Activated CD4-positive, alpha-beta memory T cell treated with anti-CD3 and anti-CD28 coated beads, Interleukin-2, amount 10 ng/mL, durations not matched to agents 7 days and 5 days (primary cell): Measurements from ENCODE around the gene NKAIN2. TPM values are rescaled to one million over a fixed set of nuclear protein-coding genes. Genes with fewer than 3 reads are reported as not detected.

Experiments
- CTCF ChIA-PET: fragments of 350-600 bp; sonication (Branson Sonifier 250); formaldehyde crosslinking; loops from one replicate; lab custom pipeline; 2021; ENCODE audit warnings: antibody characterized with exemption, inconsistent platforms; lab: Charles Lee
- POLR2A ChIA-PET: fragments of 350-600 bp; sonication (Branson Sonifier 250); formaldehyde crosslinking; loops from one replicate; lab custom pipeline; 2021; ENCODE audit warnings: antibody characterized with exemption; lab: Charles Lee
- DNase-seq: peaks from one replicate; pipeline ENCODE4 v3.0.0-alpha.2; 2020
- H3K27ac Mint-ChIP-seq: one replicate; pipeline ENCODE4 v1.8.0; 2021; ENCODE audit warnings: mild to moderate bottlenecking, mixed read lengths
- H3K27me3 Mint-ChIP-seq: one replicate; pipeline ENCODE4 v1.8.0; 2021; ENCODE audit warnings: mixed read lengths
- H3K36me3 Mint-ChIP-seq: one replicate; pipeline ENCODE4 v1.8.0; 2021; ENCODE audit warnings: low read depth, mixed read lengths
- H3K4me1 Mint-ChIP-seq: one replicate; pipeline ENCODE4 v1.8.0; 2021; ENCODE audit warnings: mixed read lengths
- H3K4me3 Mint-ChIP-seq: one replicate; pipeline ENCODE4 v1.8.0; 2021; ENCODE audit warnings: mild to moderate bottlenecking, mixed read lengths
- H3K9me3 Mint-ChIP-seq: one replicate; pipeline ENCODE4 v1.8.0; 2021; ENCODE audit warnings: mixed read lengths
- total RNA-seq, 2 experiments: library from RNA; stranded (reverse); gene quantifications; one replicate each; pipeline ENCODE4 v1.2.3, GENCODE V29; 2021

NKAIN2 gene
- total RNA-seq, 2 experiments from 2014 or later, result not detected

DNA sequence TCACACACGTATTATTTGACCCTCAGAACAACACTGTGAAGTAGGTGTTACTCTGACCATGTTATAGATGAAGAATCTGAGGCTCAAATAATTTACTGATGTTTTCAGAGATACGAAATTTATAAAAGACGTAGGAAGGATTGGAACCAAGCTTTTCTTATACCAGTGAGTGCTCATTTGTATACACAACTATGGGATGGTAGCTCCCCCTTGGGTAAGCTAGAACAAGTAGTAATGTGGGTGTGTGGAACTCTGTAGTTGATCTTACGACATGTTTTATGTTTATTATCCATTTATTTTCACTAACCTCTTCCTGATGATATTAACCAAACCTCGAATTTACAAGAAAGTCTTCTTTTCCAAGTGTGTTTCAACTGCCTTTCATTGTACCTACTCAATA is 248.5 kb downstream of the NKAIN2 start:
- no peaks in the 10 kb centered on the region for H3K27me3 Mint-ChIP-seq
- DNase-seq, result no peak
- H3K9me3 Mint-ChIP-seq, result no peaks in the 10 kb centered on the region
- no peaks in the 10 kb centered on the region for H3K36me3 Mint-ChIP-seq
- H3K27ac Mint-ChIP-seq, result no peak overlapping the region
- no peaks in the 10 kb centered on the region for H3K4me1 Mint-ChIP-seq
- H3K4me3 Mint-ChIP-seq, result no peak overlapping the region
- ChIA-PET POLR2A (no interaction called here), CTCF (no interaction called here)

DNA sequence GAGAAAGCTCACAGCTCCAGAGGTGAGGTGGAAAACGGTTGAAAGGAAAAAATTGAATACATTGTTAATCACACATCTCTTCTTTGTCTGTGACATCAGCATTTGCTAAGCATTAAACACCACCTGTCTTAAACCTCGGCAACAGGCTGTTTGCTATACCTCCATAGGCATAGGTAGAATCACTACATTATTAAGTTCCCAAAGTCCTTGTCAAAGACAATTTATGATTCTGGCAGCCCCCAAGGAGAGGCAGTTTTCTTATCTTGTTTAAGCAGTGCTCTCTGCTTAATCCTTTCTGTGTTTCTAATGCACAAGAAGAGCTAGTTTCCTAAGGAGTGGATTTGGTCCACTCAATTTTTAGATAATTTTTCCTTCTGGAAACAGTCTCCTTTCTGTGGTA is 249.7 kb downstream of the NKAIN2 start:
- H3K36me3 Mint-ChIP-seq, result no peaks in the 10 kb centered on the region
- no peaks in the 10 kb centered on the region for H3K27me3 Mint-ChIP-seq
- CTCF ChIA-PET, result no interaction called here

DNA sequence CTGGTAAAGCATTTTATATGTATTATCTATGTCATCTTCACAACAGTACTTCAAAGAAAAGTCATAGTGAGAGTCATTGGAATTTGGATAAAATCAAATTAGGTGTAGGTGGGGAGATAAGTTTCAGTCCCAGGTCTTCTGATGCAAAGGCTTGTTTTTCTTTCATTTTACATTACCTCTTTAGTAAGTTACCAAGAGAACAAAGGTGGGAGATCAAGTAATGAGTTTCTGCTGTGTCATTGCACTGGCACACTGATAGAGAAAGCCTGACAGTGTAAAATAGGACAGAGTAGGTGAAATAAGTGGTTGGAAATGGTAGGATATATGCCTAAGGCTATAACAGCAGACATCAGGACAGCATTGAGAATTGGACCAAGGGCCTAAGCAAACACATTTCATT is 250.4 kb downstream of the NKAIN2 start:
- CTCF ChIA-PET, result no interaction called here

More for the DNA sequence above, 249.7 kb downstream of the NKAIN2 start:
- Mint-ChIP-seq H3K4me3 (no peak overlapping the region), H3K4me1 (no peaks in the 10 kb centered on the region), H3K9me3 (no peaks in the 10 kb centered on the region), H3K27ac (no peak overlapping the region)
- POLR2A ChIA-PET, result no interaction called here
- no peak for DNase-seq

DNA sequence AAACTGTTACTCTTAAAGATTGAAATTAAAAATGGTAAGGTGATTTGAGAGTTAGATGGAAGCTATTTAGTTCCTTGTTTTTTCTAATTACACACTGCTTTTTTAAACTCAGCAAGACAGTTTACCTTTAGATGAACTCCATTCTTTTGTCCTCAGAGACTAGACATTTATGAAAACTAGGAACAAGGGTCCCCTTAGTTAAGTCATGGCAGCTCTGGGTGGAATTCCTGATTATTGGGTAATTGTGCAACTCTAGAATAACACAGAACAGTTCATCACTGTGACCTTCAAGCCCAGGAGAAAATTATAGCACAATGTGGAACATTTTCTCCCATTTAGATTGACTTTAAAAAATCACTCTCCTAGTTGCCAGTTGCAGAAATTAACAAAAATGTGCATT is 251.7 kb downstream of the NKAIN2 start:
- H3K4me1 Mint-ChIP-seq, result no peaks in the 10 kb centered on the region
- no peaks in the 10 kb centered on the region for H3K9me3 Mint-ChIP-seq
- CTCF ChIA-PET, result no interaction called here
- no peaks in the 10 kb centered on the region for H3K27me3 Mint-ChIP-seq
- no peak overlapping the region for H3K4me3 Mint-ChIP-seq
- no peak for DNase-seq
- POLR2A ChIA-PET, result no interaction called here
- no peak overlapping the region for H3K27ac Mint-ChIP-seq
- no peaks in the 10 kb centered on the region for H3K36me3 Mint-ChIP-seq

More for the DNA sequence above, 250.4 kb downstream of the NKAIN2 start:
- no peaks in the 10 kb centered on the region for H3K27me3 Mint-ChIP-seq
- DNase-seq, result no peak
- POLR2A ChIA-PET, result no interaction called here
- no peaks in the 10 kb centered on the region for H3K36me3 Mint-ChIP-seq
- no peak overlapping the region for H3K4me3 Mint-ChIP-seq
- no peaks in the 10 kb centered on the region for H3K9me3 Mint-ChIP-seq
- H3K4me1 Mint-ChIP-seq, result no peaks in the 10 kb centered on the region
- H3K27ac Mint-ChIP-seq, result no peak overlapping the region

DNA sequence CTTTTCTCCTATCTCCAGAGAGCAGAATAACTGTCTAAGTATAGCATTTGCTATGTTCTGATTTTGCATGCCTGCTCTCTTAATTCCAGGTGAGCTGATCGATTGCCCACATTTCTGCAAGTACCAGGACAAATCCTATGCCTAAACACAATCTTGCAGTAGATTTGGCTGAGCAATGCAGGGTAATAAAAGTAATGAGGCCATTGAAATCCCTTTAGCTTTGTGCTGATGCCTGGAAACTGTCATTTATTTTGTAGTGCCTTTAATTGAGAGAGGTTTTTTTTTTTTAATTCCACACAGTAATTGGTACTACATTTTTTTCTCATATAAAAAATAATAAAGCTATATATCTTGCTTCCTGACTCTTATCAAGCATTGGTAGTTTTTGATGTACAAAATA is 252.3 kb downstream of the NKAIN2 start:
- Mint-ChIP-seq H3K4me3 (no peak overlapping the region), H3K4me1 (no peaks in the 10 kb centered on the region), H3K27me3 (no peaks in the 10 kb centered on the region), H3K36me3 (no peaks in the 10 kb centered on the region), H3K9me3 (no peaks in the 10 kb centered on the region), H3K27ac (no peak overlapping the region)
- POLR2A ChIA-PET, result no interaction called here
- DNase-seq, result no peak
- CTCF ChIA-PET, result no interaction called here

DNA sequence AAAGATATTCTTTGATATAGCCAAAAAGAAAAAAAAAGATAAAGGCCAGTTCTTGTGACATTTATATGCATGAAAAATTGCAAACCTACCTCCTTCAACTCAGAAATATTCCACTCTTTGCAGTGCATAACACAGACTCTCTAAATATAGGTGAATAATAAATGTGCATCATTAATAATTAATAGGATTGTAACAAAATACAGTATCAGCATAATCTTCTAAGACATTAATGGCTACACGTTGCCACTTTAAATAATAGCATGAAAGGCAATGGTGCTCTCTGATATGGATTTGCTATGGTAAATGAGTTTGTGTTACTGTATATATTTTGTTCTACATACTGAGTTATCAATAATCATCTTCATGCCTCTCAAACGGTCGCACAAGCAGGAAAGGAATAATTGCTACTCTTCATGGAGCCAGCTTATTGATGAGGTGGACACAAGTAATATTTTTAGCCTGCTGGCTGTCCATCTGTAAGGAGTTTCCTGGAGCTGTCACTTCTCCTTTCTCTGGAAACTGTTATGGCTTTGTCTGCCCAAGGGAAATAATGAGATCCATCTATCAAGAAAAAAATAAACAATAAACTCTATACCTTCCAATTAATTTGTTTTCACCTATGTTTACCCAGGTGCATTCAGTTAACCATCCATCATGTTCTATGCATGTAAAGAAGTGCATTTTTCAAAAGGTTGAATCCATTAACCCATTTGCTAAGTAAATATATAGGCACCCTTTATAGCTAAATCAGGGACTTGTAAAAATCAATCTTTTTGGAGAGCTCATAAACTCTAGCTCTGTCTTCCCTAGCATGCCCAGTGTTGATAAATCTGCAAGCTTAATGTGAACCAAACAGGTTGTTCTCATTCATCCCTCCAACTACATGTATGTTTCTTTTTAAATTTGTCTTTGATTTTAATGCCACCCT is 253.0 kb downstream of the NKAIN2 start:
- H3K4me3 Mint-ChIP-seq, result no peak overlapping the region
- DNase-seq, result no peak
- H3K27me3 Mint-ChIP-seq, result no peaks in the 10 kb centered on the region
- H3K36me3 Mint-ChIP-seq, result no peaks in the 10 kb centered on the region
- H3K27ac Mint-ChIP-seq, result no peak overlapping the region
- ChIA-PET CTCF (no interaction called here), POLR2A (no interaction called here)
- H3K9me3 Mint-ChIP-seq, result no peaks in the 10 kb centered on the region
- no peaks in the 10 kb centered on the region for H3K4me1 Mint-ChIP-seq

DNA sequence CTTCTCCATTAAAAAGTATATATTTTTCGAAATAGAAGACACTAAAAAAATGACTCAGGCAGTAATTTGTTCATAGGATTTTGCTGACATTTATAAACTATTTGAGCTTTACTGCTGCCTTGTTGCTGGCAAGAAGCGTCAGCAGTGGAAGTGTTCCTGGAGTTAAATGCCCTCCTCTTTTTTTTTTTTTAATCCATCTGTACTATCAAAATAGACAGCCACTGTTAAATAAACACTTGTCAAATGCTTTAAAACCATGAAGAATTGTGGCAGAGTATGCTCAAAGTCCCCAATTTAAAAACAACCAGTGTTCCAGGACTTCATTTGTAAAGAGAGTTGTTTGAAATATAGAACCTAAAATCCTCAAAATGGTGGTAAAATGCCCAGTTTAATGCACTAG is 253.8 kb downstream of the NKAIN2 start:
- DNase-seq, result no peak
- Mint-ChIP-seq H3K9me3 (no peaks in the 10 kb centered on the region), H3K4me1 (no peaks in the 10 kb centered on the region), H3K36me3 (no peaks in the 10 kb centered on the region), H3K4me3 (no peak overlapping the region), H3K27me3 (no peaks in the 10 kb centered on the region), H3K27ac (no peak overlapping the region)
- ChIA-PET CTCF (no interaction called here), POLR2A (no interaction called here)

DNA sequence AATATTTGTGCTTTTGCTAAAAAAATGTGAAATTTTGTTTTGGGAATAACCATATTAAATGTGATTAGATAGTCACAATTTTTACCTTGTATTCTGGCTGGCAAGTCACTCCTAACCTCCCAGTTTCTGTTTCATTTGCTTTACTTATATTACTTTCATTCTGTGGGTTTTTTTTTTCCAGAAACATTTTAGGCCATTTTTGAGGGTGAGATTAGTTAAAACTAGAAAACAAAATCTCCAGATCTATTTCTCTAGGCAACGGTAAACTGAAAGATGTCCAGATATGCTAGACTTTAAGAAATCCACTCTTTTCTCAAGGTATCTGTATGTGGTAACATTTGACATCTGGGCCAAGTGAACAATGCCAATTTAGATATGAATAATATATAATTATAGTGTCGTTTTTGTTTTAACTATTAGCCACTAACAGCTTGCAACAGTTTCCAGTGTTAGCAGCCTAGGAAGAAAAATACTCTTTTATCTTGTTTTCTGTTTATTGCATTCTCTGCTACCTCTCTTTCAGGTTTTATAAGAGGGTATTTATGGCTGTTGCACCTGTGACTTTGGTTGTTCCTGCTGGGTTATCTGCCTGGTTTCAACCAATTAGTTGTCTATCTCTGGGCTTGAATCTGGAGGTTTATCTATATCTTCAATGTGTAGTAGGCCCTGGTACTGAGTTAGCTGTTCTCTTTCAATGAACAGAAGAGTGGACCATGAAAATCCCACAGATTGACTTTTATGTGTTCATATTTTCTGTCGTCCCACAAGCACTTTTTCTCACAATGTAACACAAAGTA is 260.9 kb downstream of the NKAIN2 start:
- Mint-ChIP-seq H3K9me3 (no peaks in the 10 kb centered on the region), H3K36me3 (no peaks in the 10 kb centered on the region), H3K4me1 (no peaks in the 10 kb centered on the region), H3K4me3 (no peak overlapping the region), H3K27ac (no peak overlapping the region), H3K27me3 (no peaks in the 10 kb centered on the region)
- ChIA-PET POLR2A (no interaction called here), CTCF (no interaction called here)
- no peak for DNase-seq

DNA sequence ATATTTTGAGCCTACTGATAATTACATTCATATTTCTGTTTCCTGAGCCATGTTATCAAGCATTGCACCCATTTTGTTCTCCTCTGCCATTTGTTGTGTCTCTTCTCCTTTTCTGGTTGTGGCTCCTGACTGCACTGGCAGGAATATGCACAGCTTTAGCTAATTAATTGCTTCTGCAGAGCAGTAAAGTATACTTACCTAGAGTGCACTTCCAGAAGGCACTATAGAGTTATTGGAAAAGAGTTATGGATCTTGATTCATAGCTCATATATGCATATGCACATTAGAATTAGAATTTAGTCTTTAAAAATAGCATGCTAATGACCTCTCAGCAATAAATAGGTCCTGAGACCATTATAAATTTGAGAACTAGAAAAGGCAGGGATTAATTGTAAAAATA is 262.6 kb downstream of the NKAIN2 start:
- no peaks in the 10 kb centered on the region for H3K4me1 Mint-ChIP-seq
- no peak for DNase-seq
- ChIA-PET POLR2A (no interaction called here), CTCF (no interaction called here)
- no peaks in the 10 kb centered on the region for H3K9me3 Mint-ChIP-seq
- no peaks in the 10 kb centered on the region for H3K27me3 Mint-ChIP-seq
- no peak overlapping the region for H3K4me3 Mint-ChIP-seq
- H3K36me3 Mint-ChIP-seq, result no peaks in the 10 kb centered on the region
- no peak overlapping the region for H3K27ac Mint-ChIP-seq

DNA sequence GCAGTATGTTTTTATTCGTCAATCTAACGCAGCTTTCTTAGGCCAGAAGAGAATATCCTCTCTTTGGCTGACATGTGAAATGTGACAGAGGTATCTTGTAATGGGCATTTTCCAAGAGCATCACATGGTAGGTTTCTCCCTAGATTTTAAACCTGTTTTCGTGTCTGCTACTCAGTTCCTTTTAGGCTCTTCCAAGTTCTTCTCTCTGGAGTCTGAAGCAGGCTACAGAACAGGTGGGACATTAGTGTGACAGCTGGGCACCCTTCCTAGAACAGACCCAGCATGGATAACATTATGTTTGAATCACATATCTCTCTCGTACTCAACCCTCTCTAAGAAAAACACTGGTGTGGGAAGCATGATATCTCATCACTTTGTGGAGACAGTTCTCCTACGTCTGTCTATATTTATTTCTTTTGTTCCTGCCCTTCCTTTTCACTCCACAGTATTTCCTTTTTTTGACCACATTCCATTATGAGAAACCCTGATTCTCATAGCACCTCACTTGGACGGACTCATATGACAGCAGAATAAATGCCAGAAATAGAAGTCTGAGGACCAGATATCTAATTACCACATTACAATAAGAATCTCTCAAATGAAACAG is 263.4 kb downstream of the NKAIN2 start:
- no peaks in the 10 kb centered on the region for H3K27me3 Mint-ChIP-seq
- no peak overlapping the region for H3K27ac Mint-ChIP-seq
- POLR2A ChIA-PET, result no interaction called here
- H3K4me1 Mint-ChIP-seq, result no peaks in the 10 kb centered on the region
- H3K4me3 Mint-ChIP-seq, result no peak overlapping the region
- DNase-seq, result no peak
- H3K9me3 Mint-ChIP-seq, result no peaks in the 10 kb centered on the region
- no peaks in the 10 kb centered on the region for H3K36me3 Mint-ChIP-seq
- CTCF ChIA-PET, result no interaction called here

DNA sequence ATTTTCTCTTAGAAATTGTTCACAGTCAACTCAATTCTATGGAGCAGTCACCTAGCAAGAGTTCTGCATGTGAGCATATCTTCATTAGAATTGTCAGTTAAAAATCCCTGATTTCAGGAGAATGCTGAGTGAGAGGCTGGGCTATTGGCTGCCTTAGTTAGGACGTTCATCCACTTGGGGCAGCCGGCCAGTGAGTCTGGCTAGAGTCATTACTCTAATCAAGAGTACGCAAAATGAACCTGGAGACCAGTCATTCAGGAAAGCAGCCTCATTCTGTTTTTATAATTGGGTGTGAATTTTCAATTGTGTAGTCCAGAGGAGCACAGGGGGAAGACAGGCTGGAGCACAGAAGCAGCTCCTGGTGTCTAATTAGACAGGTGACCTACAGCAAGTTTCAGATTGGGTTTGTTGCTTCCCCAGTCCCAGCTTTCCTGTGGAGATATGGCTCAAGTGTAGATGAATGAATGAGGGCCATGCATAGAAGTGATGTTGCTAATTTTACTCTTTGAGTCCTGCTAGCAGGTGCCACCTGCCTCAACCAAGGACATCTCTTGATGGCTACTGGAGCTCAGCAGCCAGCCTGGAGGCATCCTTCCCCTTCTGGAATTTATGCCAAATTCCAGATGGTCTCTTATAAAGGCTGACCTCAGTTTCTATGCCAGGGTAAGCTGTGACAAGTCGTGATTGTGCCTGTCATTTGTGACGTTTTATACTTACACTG is 265.7 kb downstream of the NKAIN2 start:
- Mint-ChIP-seq H3K27ac (no peak overlapping the region), H3K27me3 (no peaks in the 10 kb centered on the region), H3K36me3 (no peaks in the 10 kb centered on the region), H3K4me3 (no peak overlapping the region), H3K9me3 (no peaks in the 10 kb centered on the region), H3K4me1 (no peaks in the 10 kb centered on the region)
- POLR2A ChIA-PET, result no interaction called here
- CTCF ChIA-PET, result no interaction called here
- no peak for DNase-seq

DNA sequence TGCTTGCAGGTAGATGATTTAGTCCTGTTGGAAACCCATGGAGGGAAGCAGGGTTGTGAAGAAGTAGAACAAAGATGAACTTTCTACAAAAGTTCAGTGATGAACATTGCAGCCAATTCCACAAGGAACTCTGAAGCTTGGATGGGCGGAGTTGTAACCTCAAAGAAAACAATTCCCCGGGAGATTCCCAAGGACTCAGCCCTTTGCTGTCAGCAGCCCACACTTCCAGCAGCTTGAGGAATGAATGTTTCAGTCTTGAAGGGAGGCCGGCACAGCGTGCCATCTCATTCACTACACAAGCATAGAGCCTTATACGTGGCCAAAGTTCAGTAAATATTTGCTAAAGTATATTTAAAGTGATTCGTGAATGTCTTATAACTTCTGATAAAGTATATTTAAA is 269.4 kb downstream of the NKAIN2 start:
- DNase-seq, result no peak
- POLR2A ChIA-PET, result no interaction called here
- CTCF ChIA-PET, result no interaction called here
- Mint-ChIP-seq H3K9me3 (no peaks in the 10 kb centered on the region), H3K27ac (no peak overlapping the region), H3K36me3 (no peaks in the 10 kb centered on the region), H3K27me3 (no peaks in the 10 kb centered on the region), H3K4me1 (no peaks in the 10 kb centered on the region), H3K4me3 (no peak overlapping the region)
